Stomach (tissue), 9 donors: ENCODE measurements around the gene ZNF385D. TPM values are rescaled to one million over a fixed set of nuclear protein-coding genes. Genes with fewer than 3 reads are reported as not detected.
A peak's percentile ranks its signal among the peaks of the same experiment; 100 is the strongest.

Source experiments
- DNase-seq, 2 donors: peaks; one replicate each; pipeline versions ENCODE4 v3.0.0 to v3.0.0-alpha.2; 2013 to 2019
- H3K27ac ChIP-seq, 5 donors: fragments of 200-600 bp in 4 of 5; sonication (generic) in 4 of 5; one replicate each; pipeline ENCODE4 v1.5.1; 2013 to 2019; ENCODE audit warnings: mild to moderate bottlenecking in 1 of 5, moderate library complexity in 1 of 5
- H3K27me3 ChIP-seq, 3 donors: fragments of 200-600 bp; sonication (generic); one replicate each; pipeline ENCODE4 v1.5.1; 2017 to 2019; ENCODE audit warnings: mixed run types in 1 of 3
- H3K36me3 ChIP-seq, 4 donors: fragments of 200-600 bp; sonication (generic); 1 replicate in 3 of 4; 2 replicates in 1 of 4; pipeline ENCODE4 v1.5.1; 2016 to 2019
- H3K4me1 ChIP-seq, 4 donors: fragments of 200-600 bp; sonication (generic); one replicate each; pipeline ENCODE4 v1.5.1; 2016 to 2019
- H3K4me3 ChIP-seq, 4 donors: fragments of 200-600 bp; sonication (generic) in 3 of 4; one replicate each; pipeline ENCODE4 v1.5.1; 2016 to 2019; ENCODE audit warnings: mild to moderate bottlenecking in 1 of 4
- H3K9me3 ChIP-seq, 4 donors: fragments of 200-600 bp; sonication (generic); one replicate each; pipeline ENCODE4 v1.5.1; 2016 to 2019
- CTCF ChIP-seq, 7 experiments: fragments of 450-650 bp in 4 of 7; fragments of 200-600 bp in 3 of 7; sonication (generic) in 3 of 7; IDR thresholded peaks; one replicate each; pipeline ENCODE4 v1.5.1; 2016 to 2019; ENCODE audit warnings: antibody characterized with exemption in 7 of 7, control low read depth in 2 of 7, mild to moderate bottlenecking in 1 of 7
- EP300 ChIP-seq: sonication (generic); formaldehyde crosslinking; IDR thresholded peaks from one replicate; pipeline ENCODE4 v1.6.1; 2017; ENCODE audit warnings: antibody characterized with exemption
- POLR2A ChIP-seq, 4 donors: fragments of 450-650 bp; IDR thresholded peaks; one replicate each; pipeline ENCODE4 v1.6.1; 2016; ENCODE audit warnings: antibody characterized with exemption in 4 of 4, control low read depth in 2 of 4, mild to moderate bottlenecking in 1 of 4, moderate library complexity in 1 of 4
- POLR2AphosphoS5 ChIP-seq, 3 donors: sonication (generic); formaldehyde crosslinking; IDR thresholded peaks; one replicate each; pipeline ENCODE4 v1.6.1; 2016; ENCODE audit warnings: antibody characterized with exemption in 3 of 3
- WGBS, 5 donors: extraction: QIAGEN DNeasy Blood & Tissue Kit in 3 of 5; methylation state at CpG; one replicate each; pipeline versions ENCODE4 v1.1.5 to v1.1.7; 2013 to 2018; 5-methylcytosine and 5-hydroxymethylcytosine counted together
- intact Hi-C: fragments of 100-400 bp; cut with DNase I; formaldehyde crosslinking; loops from one replicate; pipeline ENCODE4 v1.15.1; 2023; ENCODE audit warnings: low total_unique reads
- polyA plus RNA-seq, 3 donors: library from polyadenylated mRNA; stranded (reverse); fragments of 200-250 nt; gene quantifications; one replicate each; pipeline ENCODE4 v1.2.3, GENCODE V29; 2013
- total RNA-seq, 5 donors: library from RNA; depleted of rRNA; stranded (reverse); fragments of >200 nt; gene quantifications; one replicate each; pipeline versions ENCODE4 v1.1.0 to v1.2.3, GENCODE V29; 2014 to 2016
- donor health status: healthy with polysubstance abuse.
- donor health status: Bipolar disorder and iron deficiency.
- donor health status: healthy.

Gene ZNF385D
- total and polyA plus RNA-seq, 8 donors: 0.31 to 7.2 (median 0.98) TPM; not detected in 2

GRCh38 chr3:21405671-21406667 is 345.0 kb downstream of the ZNF385D start:
- Histone ChIP-seq H3K27me3 (no peaks in the 10 kb centered on the region), H3K4me3 (no peak overlapping the region), H3K36me3 (no peaks in the 10 kb centered on the region), H3K9me3 (peaks cover 0 to 29% (median 10%) of the 10 kb centered on the region in 4 donors), H3K27ac (no peak overlapping the region), H3K4me1 (no peaks in the 10 kb centered on the region)
- intact Hi-C loops: no loop called here
- WGBS, 5 donors: 89 to 92% (median 90%) methylated on average over 36 to 47 of the region's 47 CpGs
- no peak for DNase-seq
- TF ChIP-seq CTCF (IDR thresholded peaks at IDR 0.05): no peak
- TF ChIP-seq POLR2AphosphoS5 (IDR thresholded peaks at IDR 0.05): no peak
- no peak for TF ChIP-seq EP300
- TF ChIP-seq POLR2A (IDR thresholded peaks at IDR 0.05): no peak

- Histone ChIP-seq H3K4me1 (no peaks in the 10 kb centered on the region), H3K27ac (no peak overlapping the region), H3K36me3 (no peaks in the 10 kb centered on the region), H3K27me3 (no peaks in the 10 kb centered on the region), H3K9me3 (peaks cover 0 to 6% (median 0%) of the 10 kb centered on the region in 4 donors), H3K4me3 (no peak overlapping the region)
- WGBS, 5 donors: 67 to 97% (median 81%) methylated on average over 4 of the region's 4 CpGs
- no peak for TF ChIP-seq POLR2A (IDR thresholded peaks at IDR 0.05)
- TF ChIP-seq CTCF (IDR thresholded peaks at IDR 0.05): no peak
- no peak for TF ChIP-seq EP300
- no peak for TF ChIP-seq POLR2AphosphoS5 (IDR thresholded peaks at IDR 0.05)
- intact Hi-C loops: no loop called here
- no peak for DNase-seq
These were observed 352.5 kb downstream of the ZNF385D start for GRCh38 chr3:21398461-21398860.

DNA sequence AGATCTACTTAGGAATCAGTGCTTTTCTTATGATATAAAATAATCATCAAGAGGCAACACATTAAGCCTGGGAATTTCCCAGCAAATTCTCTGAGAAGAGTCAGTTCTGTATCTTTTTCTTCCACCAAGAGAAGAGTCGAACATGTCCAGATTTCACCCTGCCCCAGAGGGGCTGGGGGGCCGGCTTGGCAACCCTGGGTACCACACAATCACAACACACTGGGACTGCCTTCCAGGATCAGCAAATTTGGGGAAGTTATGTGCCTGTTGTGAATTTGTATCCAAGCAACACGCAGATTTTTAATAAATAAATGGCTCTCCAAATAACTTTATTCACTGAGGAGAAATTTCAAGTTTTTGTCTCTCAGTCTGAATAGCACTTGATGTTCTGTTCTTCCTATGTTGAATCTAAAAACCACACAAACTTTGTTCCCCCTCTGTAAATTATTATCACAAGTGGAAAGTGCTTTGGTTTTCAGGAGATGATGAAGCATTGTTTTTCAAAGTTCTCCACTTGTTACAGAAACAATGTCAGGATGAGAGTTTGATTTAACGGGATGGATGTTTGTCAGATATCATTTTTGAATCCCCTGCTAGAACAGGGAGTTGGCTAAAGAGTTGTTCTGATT is 357.2 kb downstream of the ZNF385D start:
- no peaks in the 10 kb centered on the region for H3K4me1 ChIP-seq
- no peak overlapping the region for H3K27ac ChIP-seq
- peak in 1 of 2 donors; percentile 16 for DNase-seq
- 53 to 91% (median 78%) methylated on average over 4 of the region's 4 CpGs for WGBS, 5 donors
- no peaks in the 10 kb centered on the region for H3K36me3 ChIP-seq
- intact Hi-C loops: no loop called here
- H3K4me3 ChIP-seq: no peak overlapping the region
- TF ChIP-seq POLR2A (IDR thresholded peaks at IDR 0.05) (no peak), EP300 (no peak), CTCF (IDR thresholded peaks at IDR 0.05) (no peak), POLR2AphosphoS5 (IDR thresholded peaks at IDR 0.05) (no peak)
- peaks cover 0 to 6% (median 0%) of the 10 kb centered on the region in 4 donors for H3K9me3 ChIP-seq
- no peaks in the 10 kb centered on the region for H3K27me3 ChIP-seq

DNA sequence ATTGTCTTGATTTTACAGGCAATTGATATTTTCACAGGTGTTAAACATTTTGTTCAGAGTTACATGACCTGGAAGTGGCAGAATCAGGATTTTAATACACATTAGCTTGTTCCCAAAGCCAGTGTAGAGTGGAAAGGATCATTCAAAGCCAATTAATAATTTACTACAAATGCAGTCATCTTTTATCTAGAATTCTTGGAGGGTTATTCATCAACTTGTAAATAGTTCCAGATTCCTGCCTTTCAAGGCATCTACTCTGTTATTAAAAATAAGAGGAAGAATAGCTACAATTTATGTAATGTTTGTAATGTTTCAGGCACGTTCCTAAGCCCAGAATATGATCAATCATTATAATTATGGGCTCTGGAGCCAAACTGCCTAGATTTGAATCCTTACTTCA is 358.5 kb downstream of the ZNF385D start:
- intact Hi-C loops: no loop called here
- Histone ChIP-seq H3K27ac (no peak overlapping the region), H3K4me1 (no peaks in the 10 kb centered on the region), H3K9me3 (peaks cover 0 to 16% (median 0%) of the 10 kb centered on the region in 4 donors), H3K36me3 (no peaks in the 10 kb centered on the region), H3K4me3 (no peak overlapping the region), H3K27me3 (no peaks in the 10 kb centered on the region)
- peak in 1 of 2 donors; percentile 14 for DNase-seq
- no peak for TF ChIP-seq POLR2AphosphoS5 (IDR thresholded peaks at IDR 0.05)
- TF ChIP-seq EP300: no peak
- no peak for TF ChIP-seq CTCF (IDR thresholded peaks at IDR 0.05)
- no peak for TF ChIP-seq POLR2A (IDR thresholded peaks at IDR 0.05)
- WGBS, 5 donors: 14 to 28% (median 22%) methylated on average over 1 of the region's 1 CpG
